Smooth muscle cell (in vitro differentiated cells): ENCODE measurements around the gene SETD4. TPM values are rescaled to one million over a fixed set of nuclear protein-coding genes. Genes with fewer than 3 reads are reported as not detected.

Experiments used
- DNase-seq: peaks from one replicate; lab custom pipeline; 2025; ENCODE audit not compliant: unreplicated experiment; lab: John Stamatoyannopoulos, UW
- H2AFZ ChIP-seq: fragments of 200-600 bp; sonication (generic); 2 replicates; pipeline ENCODE4 v1.6.0; 2016; ENCODE audit warnings: antibody characterized with exemption, low read depth, mild to moderate bottlenecking
- H3F3A ChIP-seq: fragments of 200-600 bp; sonication (generic); 2 replicates; pipeline ENCODE4 v1.6.0; 2017; ENCODE audit warnings: antibody characterized with exemption, low read depth
- H3K27ac ChIP-seq: fragments of 200-600 bp; sonication (generic); 2 replicates; pipeline ENCODE4 v1.5.1; 2016; ENCODE audit warnings: low read depth, mild to moderate bottlenecking
- H3K27me3 ChIP-seq: fragments of 200-600 bp; sonication (generic); 2 replicates; pipeline ENCODE4 v1.6.1; 2016; ENCODE audit warnings: low read depth, mild to moderate bottlenecking
- H3K36me3 ChIP-seq: fragments of 200-600 bp; sonication (generic); 2 replicates; pipeline ENCODE4 v1.5.1; 2016; ENCODE audit warnings: low read depth
- H3K4me1 ChIP-seq: fragments of 200-600 bp; sonication (generic); 2 replicates; pipeline ENCODE4 v1.5.1; 2016; ENCODE audit warnings: low read depth
- H3K4me2 ChIP-seq: fragments of 200-600 bp; sonication (generic); 2 replicates; pipeline ENCODE4 v1.6.0; 2016; ENCODE audit warnings: mild to moderate bottlenecking
- H3K4me3 ChIP-seq: fragments of 200-600 bp; sonication (generic); 2 replicates; pipeline ENCODE4 v1.5.1; 2016; ENCODE audit warnings: mild to moderate bottlenecking
- H3K79me2 ChIP-seq: fragments of 200-600 bp; sonication (generic); 2 replicates; pipeline ENCODE4 v1.6.0; 2016; ENCODE audit warnings: low read depth, mild to moderate bottlenecking
- H3K9ac ChIP-seq: fragments of 200-600 bp; sonication (generic); 2 replicates; pipeline ENCODE4 v1.6.0; 2016; ENCODE audit warnings: low read depth
- H3K9me3 ChIP-seq: fragments of 200-600 bp; sonication (generic); replicated peaks from 2 replicates; pipeline ENCODE4 v1.5.1; 2016; ENCODE audit warnings: low read depth
- H4K20me1 ChIP-seq: fragments of 200-600 bp; sonication (generic); 2 replicates; pipeline ENCODE4 v1.6.0; 2016; ENCODE audit warnings: low read depth
- WGBS: methylation state at CpG from one replicate; pipeline ENCODE4 v1.1.7; 2016; ENCODE audit warnings: low lambda C conversion rate; 5-methylcytosine and 5-hydroxymethylcytosine counted together
- polyA plus RNA-seq: library from polyadenylated mRNA; unstranded; fragments of >200 nt; fragmentation: Nextera tagmentation; extraction: Ambion mirVana; gene quantifications from 2 replicates; pipeline ENCODE4 v1.2.1, GENCODE V29; 2016
- total RNA-seq: library from RNA; depleted of rRNA; stranded (reverse); fragments of >200 nt; gene quantifications from 2 replicates; pipeline ENCODE4 v1.2.3, GENCODE V29; 2014
- TF ChIP-seq, protein P1 (sequence below): fragments of 200-600 bp; sonication (generic); IDR thresholded peaks from 2 replicates; pipeline ENCODE4 v1.5.1; 2017; ENCODE audit warnings: borderline replicate concordance, mild to moderate bottlenecking, antibody characterized with exemption; ENCODE audit not compliant: insufficient read depth, poor library complexity, severe bottlenecking

SETD4 gene
- total and polyA plus RNA-seq, 2 experiments from 2014 or later, result 10.0 to 18.7 TPM

DNA sequence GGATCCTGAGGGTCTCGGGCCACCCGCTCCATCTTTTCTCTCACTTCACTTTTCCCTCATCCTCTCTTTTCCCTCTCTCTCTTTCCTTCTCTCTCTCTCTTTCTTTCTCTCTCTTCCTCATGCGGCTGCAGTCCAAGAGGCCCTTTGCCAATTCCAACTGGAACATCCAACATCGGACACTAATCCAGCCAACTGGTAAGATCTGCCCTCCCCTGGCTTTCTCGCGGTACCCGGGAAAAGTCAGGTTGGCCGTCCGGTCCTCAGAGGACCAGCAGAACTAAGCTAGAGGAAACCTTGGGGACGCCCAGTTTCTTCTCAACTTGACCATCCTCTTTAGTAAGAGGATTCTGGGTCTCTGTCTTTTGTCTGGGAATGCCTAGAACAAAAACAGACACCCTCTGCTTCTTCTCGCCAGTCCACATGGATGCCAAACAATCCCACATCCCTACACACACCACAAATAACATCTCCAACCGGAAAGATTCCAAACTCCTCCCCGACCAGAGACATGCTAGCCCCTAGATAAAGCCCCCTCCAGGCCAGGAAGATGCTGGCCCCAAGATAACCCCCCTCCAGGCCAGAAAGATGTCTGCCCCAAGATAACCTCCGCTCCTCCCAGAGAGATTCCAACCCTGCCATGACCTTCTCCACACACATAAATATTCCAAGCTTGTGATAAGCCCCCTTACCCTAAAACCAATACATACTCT, 3.2 kb upstream of the SETD4 start:
- Histone ChIP-seq H3K4me1 (peaks cover 14% of the 10 kb centered on the region), H3K4me3 (no peak overlapping the region), H3K36me3 (no peaks in the 10 kb centered on the region), H3K9ac (no peak overlapping the region), H3K9me3 (no peaks in the 10 kb centered on the region), H4K20me1 (no peaks in the 10 kb centered on the region), H3K27ac (no peak overlapping the region), H3K27me3 (no peaks in the 10 kb centered on the region), H2AFZ (no peak overlapping the region), H3K79me2 (peaks cover 9% of the 10 kb centered on the region), H3K4me2 (no peak overlapping the region), H3F3A (no peaks in the 10 kb centered on the region)
- TF ChIP-seq, protein P1, sequence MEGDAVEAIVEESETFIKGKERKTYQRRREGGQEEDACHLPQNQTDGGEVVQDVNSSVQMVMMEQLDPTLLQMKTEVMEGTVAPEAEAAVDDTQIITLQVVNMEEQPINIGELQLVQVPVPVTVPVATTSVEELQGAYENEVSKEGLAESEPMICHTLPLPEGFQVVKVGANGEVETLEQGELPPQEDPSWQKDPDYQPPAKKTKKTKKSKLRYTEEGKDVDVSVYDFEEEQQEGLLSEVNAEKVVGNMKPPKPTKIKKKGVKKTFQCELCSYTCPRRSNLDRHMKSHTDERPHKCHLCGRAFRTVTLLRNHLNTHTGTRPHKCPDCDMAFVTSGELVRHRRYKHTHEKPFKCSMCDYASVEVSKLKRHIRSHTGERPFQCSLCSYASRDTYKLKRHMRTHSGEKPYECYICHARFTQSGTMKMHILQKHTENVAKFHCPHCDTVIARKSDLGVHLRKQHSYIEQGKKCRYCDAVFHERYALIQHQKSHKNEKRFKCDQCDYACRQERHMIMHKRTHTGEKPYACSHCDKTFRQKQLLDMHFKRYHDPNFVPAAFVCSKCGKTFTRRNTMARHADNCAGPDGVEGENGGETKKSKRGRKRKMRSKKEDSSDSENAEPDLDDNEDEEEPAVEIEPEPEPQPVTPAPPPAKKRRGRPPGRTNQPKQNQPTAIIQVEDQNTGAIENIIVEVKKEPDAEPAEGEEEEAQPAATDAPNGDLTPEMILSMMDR, result no peak
- no peak for DNase-seq
- 80% methylated on average over 14 of the region's 14 CpGs for WGBS

DNA sequence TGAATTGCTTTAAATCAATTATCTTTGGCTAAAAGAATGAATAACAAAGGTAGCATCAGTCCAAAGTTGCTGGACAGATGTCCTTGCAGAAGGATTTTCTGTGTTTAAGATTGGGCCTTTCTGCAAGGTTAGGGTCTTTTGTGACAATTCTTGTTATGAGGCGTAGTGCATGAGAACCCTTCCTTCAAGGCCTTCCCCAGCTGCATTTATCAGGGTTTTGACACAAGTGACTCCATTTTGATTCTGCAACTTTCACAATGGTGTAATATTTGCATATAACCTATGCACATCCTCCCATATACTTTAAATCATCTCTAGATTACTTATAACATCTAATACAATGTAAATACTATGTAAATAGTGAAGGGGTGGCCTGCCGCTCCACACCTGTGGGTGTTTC, 1.1 kb upstream of the SETD4 start:
- no peak overlapping the region for H3K4me3 ChIP-seq
- H2AFZ ChIP-seq, result no peak overlapping the region
- TF ChIP-seq, protein P1, result no peak
- no peaks in the 10 kb centered on the region for H3F3A ChIP-seq
- peaks cover 14% of the 10 kb centered on the region for H3K4me1 ChIP-seq
- peak overlapping the region; percentile 95 for H3K4me2 ChIP-seq
- DNase-seq, result no peak
- no peaks in the 10 kb centered on the region for H3K27me3 ChIP-seq
- H3K9me3 ChIP-seq, result no peaks in the 10 kb centered on the region
- peaks cover 7% of the 10 kb centered on the region for H3K36me3 ChIP-seq
- WGBS, result 95% methylated on average over 2 of the region's 2 CpGs
- H4K20me1 ChIP-seq, result no peaks in the 10 kb centered on the region
- no peak overlapping the region for H3K9ac ChIP-seq
- peaks cover 19% of the 10 kb centered on the region for H3K79me2 ChIP-seq
- no peak overlapping the region for H3K27ac ChIP-seq

DNA sequence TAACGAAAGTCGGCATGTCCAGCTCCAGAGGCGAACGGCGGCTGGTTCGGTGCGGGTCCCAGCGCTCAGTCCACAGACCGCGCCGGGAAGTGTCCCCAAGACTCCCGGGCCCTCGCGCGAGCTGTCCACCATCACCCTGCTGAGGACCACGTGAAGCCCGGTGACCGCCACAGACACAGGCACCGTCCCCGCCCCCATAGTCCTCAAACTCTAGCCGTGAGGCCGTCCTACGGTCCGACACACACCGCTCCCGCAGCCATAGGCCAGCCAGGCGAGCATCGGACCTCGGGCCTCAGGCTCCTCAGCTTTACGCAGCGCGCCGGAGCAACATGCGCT, 535 bp downstream of the SETD4 start:
- peak overlapping the region; percentile 73 for H3K9ac ChIP-seq
- H3K4me3 ChIP-seq, result peak overlapping the region; percentile 77
- peaks cover 14% of the 10 kb centered on the region for H3K4me1 ChIP-seq
- TF ChIP-seq, protein P1, result no peak
- H3K9me3 ChIP-seq, result no peaks in the 10 kb centered on the region
- H3K79me2 ChIP-seq, result peaks cover 19% of the 10 kb centered on the region
- peak; percentile 45 for DNase-seq
- H3K27me3 ChIP-seq, result no peaks in the 10 kb centered on the region
- H3F3A ChIP-seq, result no peaks in the 10 kb centered on the region
- H3K4me2 ChIP-seq, result peak overlapping the region; percentile 95
- WGBS, result under 1% methylated on average over 33 of the region's 34 CpGs
- H3K27ac ChIP-seq, result peak overlapping the region; percentile 77
- H4K20me1 ChIP-seq, result no peaks in the 10 kb centered on the region
- peaks cover 19% of the 10 kb centered on the region for H3K36me3 ChIP-seq
- H2AFZ ChIP-seq, result peak overlapping the region; percentile 90

DNA sequence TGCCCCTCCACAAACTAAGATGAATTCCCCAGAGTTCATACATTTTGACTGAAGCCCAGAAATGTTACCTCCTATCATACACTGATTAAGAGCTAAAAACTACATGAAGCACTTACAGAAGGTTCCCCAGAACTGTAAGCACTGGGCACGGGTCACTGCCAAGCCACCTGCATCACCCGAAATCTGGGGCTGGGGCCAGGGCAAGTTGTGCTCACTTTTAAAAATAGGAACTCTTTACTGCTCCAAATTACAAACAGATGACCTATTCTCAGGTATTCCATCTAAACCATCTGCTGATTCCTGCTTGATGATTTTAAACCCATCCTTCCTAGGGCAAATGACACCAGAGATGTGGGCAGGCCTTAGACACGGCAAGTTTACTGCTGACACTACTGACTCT, 4.8 kb downstream of the SETD4 start:
- Histone ChIP-seq H3K4me3 (no peak overlapping the region), H3K9ac (no peak overlapping the region), H3F3A (no peaks in the 10 kb centered on the region), H2AFZ (no peak overlapping the region), H3K79me2 (peaks cover 19% of the 10 kb centered on the region), H3K4me1 (peaks cover 9% of the 10 kb centered on the region), H3K9me3 (no peaks in the 10 kb centered on the region), H3K27ac (no peak overlapping the region), H3K4me2 (no peak overlapping the region), H3K27me3 (no peaks in the 10 kb centered on the region), H3K36me3 (peaks cover 19% of the 10 kb centered on the region), H4K20me1 (no peaks in the 10 kb centered on the region)
- 97% methylated on average over 3 of the region's 3 CpGs for WGBS
- TF ChIP-seq, protein P1, result no peak
- no peak for DNase-seq
